GM12873 (cell line): ENCODE data around the gene PARD3B.

Experiments
- CTCF ChIP-seq: IDR thresholded peaks from 2 replicates; pipeline ENCODE4 v1.5.1; 2012; ENCODE audit warnings: low read depth, mild to moderate bottlenecking, moderate library complexity, low read length, control low read depth; ENCODE audit not compliant: insufficient read depth; ENCODE audit errors: missing control alignments

Gene PARD3B

DNA sequence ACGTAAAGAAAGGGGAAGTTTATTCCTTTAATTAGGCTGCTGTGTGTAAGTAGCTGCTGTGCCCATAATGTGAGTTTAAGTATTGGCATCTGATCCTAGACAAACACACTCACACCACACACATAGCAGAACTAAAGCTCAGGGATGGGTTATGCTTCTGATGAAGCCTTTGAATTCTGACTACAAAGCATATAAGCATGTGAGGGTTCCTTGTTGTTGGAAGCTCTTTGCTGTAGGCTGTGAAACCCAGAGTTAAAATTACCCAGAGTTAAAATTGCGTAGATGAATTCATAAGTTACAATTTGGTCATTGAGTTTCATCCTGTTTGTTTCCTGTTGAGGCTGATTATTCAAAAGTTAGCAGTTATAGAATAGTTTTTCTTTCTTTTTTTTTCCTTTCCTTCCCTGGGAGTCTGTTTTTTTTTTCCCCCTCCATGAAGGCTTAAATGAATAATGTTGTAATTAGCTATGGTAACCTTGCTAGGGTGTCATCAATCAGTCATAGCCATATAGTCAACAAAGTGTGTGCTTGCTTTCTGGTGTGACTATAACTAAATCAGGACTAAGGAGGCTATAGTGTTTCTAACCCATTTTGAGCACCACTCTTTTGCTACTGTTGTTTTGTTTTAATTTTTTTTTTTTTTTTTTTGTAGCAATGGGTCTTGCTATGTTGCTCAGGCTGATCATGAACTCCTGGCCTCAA is 426.1 kb downstream of the PARD3B start:
- no peak for TF ChIP-seq CTCF

- no peak for TF ChIP-seq CTCF
Measured at GRCh38 chr2:204972161-204972560, 426.9 kb downstream of the PARD3B start.

DNA sequence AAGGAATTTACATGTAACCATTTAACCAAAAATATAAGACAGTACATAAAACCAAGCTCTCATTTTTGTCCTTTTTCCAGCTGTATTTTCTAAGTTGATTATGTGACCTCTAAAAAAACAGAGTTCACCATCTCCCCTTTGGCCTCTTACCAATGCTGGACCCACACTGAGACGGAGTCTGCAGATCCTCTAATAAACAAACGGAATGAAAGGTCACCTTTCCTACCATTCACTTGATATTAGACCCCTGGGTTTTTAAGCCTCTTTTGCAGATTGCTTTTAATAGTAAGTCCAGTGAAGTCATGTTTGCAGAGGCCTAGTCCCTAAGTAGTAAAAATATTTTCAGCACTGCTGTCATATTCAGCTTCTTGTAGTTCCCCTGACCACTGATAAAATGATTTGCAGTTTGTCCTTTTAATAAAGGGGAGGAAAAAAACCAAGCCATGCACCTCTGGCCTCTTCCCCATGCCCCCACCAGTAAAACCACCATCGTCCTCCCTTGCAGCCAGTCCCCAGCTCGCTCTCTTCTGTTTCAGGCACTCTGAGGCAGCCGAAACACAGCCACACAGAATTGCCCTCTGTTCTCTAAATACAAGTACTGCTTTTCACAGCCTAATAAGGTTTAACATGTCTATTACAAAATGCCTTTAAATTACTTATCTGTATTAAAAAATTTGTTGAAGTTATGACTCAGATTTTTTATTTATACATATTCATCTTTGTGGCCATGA is 427.5 kb downstream of the PARD3B start:
- no peak for TF ChIP-seq CTCF

GRCh38 chr2:204973616-204974015 is 428.3 kb downstream of the PARD3B start:
- no peak for TF ChIP-seq CTCF

GRCh38 chr2:204974487-204974886 is 429.2 kb downstream of the PARD3B start:
- TF ChIP-seq CTCF = no peak

DNA sequence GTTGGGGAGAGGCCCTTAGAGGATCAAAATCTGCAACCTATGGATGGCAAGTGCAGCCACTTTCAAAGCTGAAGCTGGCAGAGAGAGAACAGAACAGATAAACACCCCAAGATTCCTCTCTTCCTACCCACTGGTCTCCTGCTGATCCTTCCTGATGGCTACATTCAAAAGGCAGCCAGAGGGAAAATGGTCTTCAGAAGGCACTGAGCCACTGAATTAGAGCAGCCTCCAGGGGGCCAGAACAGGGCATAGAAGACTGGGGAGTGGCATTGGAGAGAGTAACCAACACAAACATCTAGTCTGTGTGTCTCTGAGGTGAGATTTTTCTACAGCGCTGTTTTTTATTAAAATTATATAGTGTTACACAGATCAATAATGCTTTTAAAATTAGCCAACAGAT is 432.6 kb downstream of the PARD3B start:
- TF ChIP-seq CTCF = no peak

DNA sequence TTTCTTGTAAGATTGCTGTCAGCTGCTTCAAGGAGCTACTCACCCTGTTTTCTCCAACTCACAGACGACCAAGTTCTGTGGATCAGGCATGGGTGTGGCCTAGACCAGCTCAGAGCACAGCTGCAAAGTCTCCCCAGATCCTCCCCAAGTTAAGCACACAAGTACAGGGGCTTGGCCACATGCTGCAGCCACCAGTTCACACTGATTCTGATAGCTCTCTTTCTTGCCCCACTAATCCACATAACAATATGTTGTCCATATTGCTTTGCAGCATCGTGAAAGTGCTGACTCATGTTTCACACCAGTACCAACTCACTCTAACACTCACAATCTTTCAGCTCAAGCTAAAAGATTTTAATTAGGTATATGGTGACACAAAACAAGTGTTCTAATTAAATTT is 437.0 kb downstream of the PARD3B start:
- TF ChIP-seq CTCF = no peak
